H9 (cell line): Measurements from ENCODE around the gene ZMIZ1. TPM values are rescaled to one million over a fixed set of nuclear protein-coding genes. Genes with fewer than 3 reads are reported as not detected.

Experiments
- DNase-seq: peaks from one replicate; pipeline ENCODE4 v3.0.0-alpha.2; 2017
- H2AFZ ChIP-seq: one replicate; pipeline ENCODE4 v1.6.1; 2013; ENCODE audit warnings: mild to moderate bottlenecking, low read length, control low read depth, moderate library complexity
- H2AK5ac ChIP-seq: 2 replicates; pipeline ENCODE4 v1.6.1; 2013; ENCODE audit warnings: low read length, control low read depth, mixed read lengths; ENCODE audit not compliant: insufficient read length
- H2BK120ac ChIP-seq: one replicate; pipeline ENCODE4 v1.6.1; 2013; ENCODE audit warnings: low read depth, mild to moderate bottlenecking, low read length, control low read depth, inconsistent platforms; ENCODE audit not compliant: poor library complexity, severe bottlenecking
- H2BK12ac ChIP-seq: 2 replicates; pipeline ENCODE4 v1.6.1; 2013; ENCODE audit warnings: low read length, control low read depth, mixed read lengths, low read depth; ENCODE audit not compliant: insufficient read length
- H2BK15ac ChIP-seq: 2 replicates; pipeline ENCODE4 v1.6.1; 2013; ENCODE audit warnings: low read depth, low read length, control low read depth
- H2BK20ac ChIP-seq: one replicate; pipeline ENCODE4 v1.6.1; 2013; ENCODE audit warnings: low read depth, mild to moderate bottlenecking, low read length, control low read depth, inconsistent platforms; ENCODE audit not compliant: poor library complexity, severe bottlenecking
- H2BK5ac ChIP-seq: 2 replicates; pipeline ENCODE4 v1.6.1; 2013; ENCODE audit warnings: low read length, control low read depth, mixed read lengths; ENCODE audit not compliant: insufficient read length
- H3K14ac ChIP-seq: 2 replicates; pipeline ENCODE4 v1.6.1; 2013; ENCODE audit warnings: low read length, control low read depth; ENCODE audit not compliant: insufficient read depth
- H3K18ac ChIP-seq: 2 replicates; pipeline ENCODE4 v1.6.1; 2013; ENCODE audit warnings: low read depth, mild to moderate bottlenecking, mixed read lengths, low read length, control low read depth; ENCODE audit not compliant: insufficient read length
- H3K23ac ChIP-seq: 2 replicates; pipeline ENCODE4 v1.6.1; 2013; ENCODE audit warnings: low read length, control low read depth, mixed read lengths, low read depth; ENCODE audit not compliant: insufficient read length
- H3K23me2 ChIP-seq: 2 replicates; pipeline ENCODE4 v1.6.1; 2013; ENCODE audit warnings: low read depth, mild to moderate bottlenecking, mixed read lengths, low read length, control low read depth; ENCODE audit not compliant: insufficient read length, poor library complexity, severe bottlenecking
- H3K27ac ChIP-seq: 2 replicates; pipeline ENCODE4 v1.5.1; 2013; ENCODE audit warnings: low read length, control low read depth, mixed read lengths, low read depth; ENCODE audit not compliant: insufficient read length
- H3K27me3 ChIP-seq: 2 replicates; pipeline ENCODE4 v1.6.1; 2013; ENCODE audit warnings: low read length, control low read depth, inconsistent platforms; ENCODE audit not compliant: insufficient read depth
- H3K4ac ChIP-seq: 2 replicates; pipeline ENCODE4 v1.6.1; 2013; ENCODE audit warnings: low read depth, mild to moderate bottlenecking, control low read depth, inconsistent platforms, low read length, moderate library complexity
- H3K4me1 ChIP-seq: 2 replicates; pipeline ENCODE4 v1.6.1; 2013; ENCODE audit warnings: low read length, control low read depth, inconsistent platforms; ENCODE audit not compliant: insufficient read depth
- H3K4me2 ChIP-seq: 2 replicates; pipeline ENCODE4 v1.6.1; 2013; ENCODE audit warnings: low read length, control low read depth, mixed read lengths; ENCODE audit not compliant: insufficient read length, insufficient read depth
- H3K56ac ChIP-seq: 2 replicates; pipeline ENCODE4 v1.6.1; 2013; ENCODE audit warnings: low read depth, mild to moderate bottlenecking, mixed read lengths, low read length, control low read depth; ENCODE audit not compliant: insufficient read length
- H3K79me1 ChIP-seq: 2 replicates; pipeline ENCODE4 v1.6.1; 2013; ENCODE audit warnings: low read depth, mild to moderate bottlenecking, moderate library complexity, low read length, control low read depth, inconsistent platforms; ENCODE audit not compliant: insufficient read depth, poor library complexity, severe bottlenecking
- H3K79me2 ChIP-seq: 2 replicates; pipeline ENCODE4 v1.6.1; 2013; ENCODE audit warnings: low read length, control low read depth, inconsistent platforms; ENCODE audit not compliant: insufficient read depth
- H3K9ac ChIP-seq: 2 replicates; pipeline ENCODE4 v1.6.1; 2013; ENCODE audit warnings: low read length, control low read depth, mixed read lengths; ENCODE audit not compliant: insufficient read length; ENCODE audit errors: extremely low read depth
- H3K9me3 ChIP-seq: one replicate; pipeline ENCODE4 v1.6.1; 2013; ENCODE audit warnings: low read depth, low read length, inconsistent platforms; ENCODE audit not compliant: control insufficient read depth
- H3T11ph ChIP-seq: one replicate; pipeline ENCODE4 v1.6.1; 2013; ENCODE audit warnings: mild to moderate bottlenecking, low read length, control low read depth, inconsistent platforms
- H4K20me1 ChIP-seq: one replicate; pipeline ENCODE4 v1.6.1; 2013; ENCODE audit not compliant: control insufficient read depth, insufficient read length, insufficient read depth
- H4K5ac ChIP-seq: 2 replicates; pipeline ENCODE4 v1.6.1; 2013; ENCODE audit warnings: low read depth, mild to moderate bottlenecking, mixed read lengths, low read length, control low read depth; ENCODE audit not compliant: insufficient read length
- H4K8ac ChIP-seq: replicated peaks from 2 replicates; pipeline ENCODE4 v1.6.1; 2013; ENCODE audit warnings: low read length, control low read depth, mixed read lengths, low read depth; ENCODE audit not compliant: insufficient read length
- H4K91ac ChIP-seq: 2 replicates; pipeline ENCODE4 v1.6.1; 2013; ENCODE audit warnings: low read depth, mild to moderate bottlenecking, moderate library complexity, mixed read lengths, low read length, control low read depth; ENCODE audit not compliant: insufficient read length
- H3K27ac Mint-ChIP-seq, 3 experiments: 2 replicates in 2 of 3; 3 replicates in 1 of 3; pipeline ENCODE4 v1.8.0; 2020 to 2021; ENCODE audit warnings: mixed read lengths in 3 of 3, mild to moderate bottlenecking in 1 of 3, moderate library complexity in 1 of 3
- H3K27me3 Mint-ChIP-seq: 2 replicates; pipeline ENCODE4 v1.8.0; 2021; ENCODE audit warnings: low read depth, mild to moderate bottlenecking, moderate library complexity, mixed read lengths
- H3K36me3 Mint-ChIP-seq, 3 experiments: 2 replicates in 2 of 3; 3 replicates in 1 of 3; pipeline ENCODE4 v1.8.0; 2020 to 2021; ENCODE audit warnings: low read depth in 3 of 3, mixed read lengths in 3 of 3; ENCODE audit not compliant: insufficient read depth in 1 of 3
- H3K4me1 Mint-ChIP-seq, 2 experiments: 2 replicates each; pipeline ENCODE4 v1.8.0; 2020; ENCODE audit warnings: mixed read lengths in 2 of 2
- H3K4me3 Mint-ChIP-seq, 2 experiments: 2 replicates in 1 of 2; 3 replicates in 1 of 2; pipeline ENCODE4 v1.8.0; 2020 to 2021; ENCODE audit warnings: mild to moderate bottlenecking in 2 of 2, mixed read lengths in 2 of 2, moderate library complexity in 1 of 2
- H3K9me3 Mint-ChIP-seq, 2 experiments: 2 replicates in 1 of 2; 3 replicates in 1 of 2; pipeline ENCODE4 v1.8.0; 2020; ENCODE audit warnings: mild to moderate bottlenecking in 2 of 2, mixed read lengths in 2 of 2, moderate library complexity in 1 of 2
- CTCF ChIP-seq: fragments of 200-600 bp; sonication (generic); conservative IDR thresholded peaks from 3 replicates; pipeline ENCODE4 v1.8.0; 2021; ENCODE audit warnings: antibody characterized with exemption, mild to moderate bottlenecking
- WGBS: extraction: QIAGEN DNeasy Blood & Tissue Kit; methylation state at CpG from one replicate; pipeline ENCODE4 v1.1.7; 2013; ENCODE audit warnings: missing lambda C conversion rate, low lambda C conversion rate, mixed read lengths; ENCODE audit not compliant: insufficient read length; ENCODE audit errors: extremely low coverage; 5-methylcytosine and 5-hydroxymethylcytosine counted together
- total RNA-seq: library from RNA; stranded (reverse); gene quantifications from 2 replicates; pipeline ENCODE4 v1.2.1, GENCODE V29; 2021

Gene ZMIZ1
- total RNA-seq, 1 experiment from 2014 or later = 36.9 TPM

- no peaks in the 10 kb centered on the region for H3K9me3 ChIP-seq
- no peaks in the 10 kb centered on the region for H3K27me3 ChIP-seq
- no peaks in the 10 kb centered on the region for H4K20me1 ChIP-seq
- H3K14ac ChIP-seq = no peak overlapping the region; the same call in 1 of the 2 replicates
- Mint-ChIP-seq H3K9me3 (no peaks in the 10 kb centered on the region), H3K4me3 (no peak overlapping the region), H3K27me3 (peaks cover 4% of the 10 kb centered on the region; the same call in 1 of the 2 replicates), H3K4me1 (peaks cover 3 to 7% of the 10 kb centered on the region in 2 experiments; a peak in 3 of 4 replicates), H3K27ac (no peak overlapping the region), H3K36me3 (no peaks in the 10 kb centered on the region; a peak in 1 of 7 replicates)
- no peak overlapping the region for H2BK120ac ChIP-seq
- H2BK15ac ChIP-seq = no peak overlapping the region
- no peak overlapping the region for H2BK5ac ChIP-seq
- H3T11ph ChIP-seq = no peak overlapping the region
- no peak overlapping the region for H3K4ac ChIP-seq
- no peak overlapping the region for H2BK12ac ChIP-seq
- H3K79me1 ChIP-seq = no peaks in the 10 kb centered on the region
- no peak overlapping the region for H2AFZ ChIP-seq
- H3K23ac ChIP-seq = no peak overlapping the region
- no peaks in the 10 kb centered on the region for H3K4me1 ChIP-seq
- no peak overlapping the region for H3K56ac ChIP-seq
- no peak for TF ChIP-seq CTCF
- no peak overlapping the region for H3K9ac ChIP-seq
- H3K27ac ChIP-seq = no peak overlapping the region
- DNase-seq = no peak
- H2AK5ac ChIP-seq = no peak overlapping the region
- WGBS = no CpG with 5 or more reads among the region's 5 CpGs
- H4K8ac ChIP-seq = no peak overlapping the region
- H3K4me2 ChIP-seq = no peak overlapping the region
- no peak overlapping the region for H3K18ac ChIP-seq
- no peak overlapping the region for H4K5ac ChIP-seq
- H3K79me2 ChIP-seq = no peaks in the 10 kb centered on the region
- no peak overlapping the region for H2BK20ac ChIP-seq
- H4K91ac ChIP-seq = no peak overlapping the region
- no peaks in the 10 kb centered on the region for H3K23me2 ChIP-seq
Measured at GRCh38 chr10:79020015-79020491, 48.7 kb upstream of the ZMIZ1 start.
